Spleen (tissue), 7 donors: Measurements from ENCODE around the gene CACNG5.

ENCODE experiments used
- CTCF ChIP-seq, 11 experiments: fragments of 200-600 bp in 7 of 11; fragments of 450-650 bp in 4 of 11; sonication (generic) in 4 of 11; IDR thresholded peaks in 8 of 11; conservative IDR thresholded peaks in 3 of 11; 1 replicate in 7 of 11; 2 replicates in 4 of 11; pipeline versions ENCODE4 v1.4.0 to v1.8.0; 2016 to 2021; ENCODE audit warnings: antibody characterized with exemption in 11 of 11, inconsistent platforms in 4 of 11, mild to moderate bottlenecking in 1 of 11
- POLR2A ChIP-seq, 3 donors: fragments of 450-650 bp; IDR thresholded peaks; one replicate each; pipeline ENCODE4 v1.5.1; 2017; ENCODE audit warnings: antibody characterized with exemption in 3 of 3, mild to moderate bottlenecking in 1 of 3
- donor health status: DM: no; HTN: no; CAD: no; lungs with moderate emphysema.
- donor health status: DM: no; HTN: no; CAD: no.
- donor health status: DM: no; HTN: no; CAD: no.

DNA sequence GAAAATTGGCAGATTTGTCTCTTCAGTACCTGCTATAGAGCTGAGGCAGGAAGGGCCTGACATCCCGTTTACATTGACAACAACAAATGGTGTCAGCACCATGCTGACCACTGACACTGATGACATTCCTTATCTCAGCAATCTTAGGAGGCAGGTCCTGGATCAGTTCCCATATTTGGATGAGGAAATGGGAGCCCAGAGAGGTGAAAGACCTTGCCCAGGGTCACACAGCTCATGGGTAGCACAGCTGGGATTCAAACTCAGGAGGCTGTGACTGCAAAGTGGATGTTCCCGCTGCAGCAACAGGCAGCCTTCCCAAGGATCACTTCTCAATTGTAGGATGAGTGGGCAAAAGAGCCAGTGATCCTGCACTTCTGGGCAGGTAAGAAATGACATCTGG lies 99.1 kb downstream of the CACNG5 start:
- no peak for TF ChIP-seq CTCF (IDR thresholded peaks at IDR 0.05 in 8 of 11, conservative IDR thresholded peaks at IDR 0.05 in 3 of 11)
- TF ChIP-seq POLR2A (IDR thresholded peaks at IDR 0.05) = no peak
